ENCODE data around the gene IL24. TPM values are rescaled to one million over a fixed set of nuclear protein-coding genes. Genes with fewer than 3 reads are reported as not detected.

Gene IL24
- total and polyA plus RNA-seq, 10 of the 15 experiments (the other 5 are each of a cell fraction or from before 2014, with no cell fraction given): 0.05 to 19.8 (median 0.35) TPM; not detected in 1

DNA sequence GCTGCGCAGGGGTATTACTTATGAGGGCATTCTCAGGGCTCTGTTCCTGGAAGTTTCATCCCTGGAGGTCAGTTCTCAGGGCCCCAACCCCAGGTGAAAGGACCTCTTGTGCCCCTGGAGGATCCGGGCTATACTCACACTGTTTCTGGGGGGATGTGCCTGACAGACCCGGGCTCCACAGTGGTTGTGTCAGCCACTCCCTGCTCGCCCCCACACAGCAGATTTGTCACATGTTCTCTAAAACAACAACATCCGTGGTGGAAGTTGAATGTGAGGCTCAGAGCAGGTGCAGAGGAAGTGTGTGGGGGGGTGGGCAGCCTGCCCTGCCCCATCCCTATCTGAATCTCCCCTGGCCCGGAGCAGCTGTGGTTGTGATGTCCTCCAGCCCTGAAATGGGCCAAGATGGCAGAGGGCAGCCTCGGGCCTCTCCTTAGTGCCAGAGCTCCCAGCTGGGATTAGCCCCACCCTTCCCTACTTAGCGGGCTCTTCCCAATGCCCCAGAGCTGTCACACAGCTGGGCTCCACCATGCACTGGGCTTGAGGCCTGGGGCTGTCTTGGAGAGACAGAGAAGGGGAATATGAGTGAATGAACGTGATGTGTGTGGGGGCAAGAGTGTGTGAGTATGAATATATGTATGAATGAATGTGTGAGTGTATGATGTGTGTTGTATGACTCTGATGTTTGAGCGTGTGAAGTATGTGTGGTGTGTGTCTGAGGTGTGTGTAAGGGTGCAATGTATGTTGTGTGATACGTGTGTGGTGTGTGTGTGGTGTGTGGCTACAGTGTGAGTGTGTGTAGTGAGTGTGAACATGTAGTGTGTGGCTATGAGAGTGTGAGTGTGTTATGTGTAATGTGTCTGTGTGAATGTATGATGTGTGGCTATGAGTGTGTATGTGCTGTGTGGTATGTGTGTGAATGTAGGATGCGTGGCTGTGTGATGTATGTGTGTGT lies 26.0 kb downstream of the IL24 start (continued):
- TF ChIP-seq ATF7 (IDR thresholded peaks at IDR 0.05; ENCODE audit: low read depth): peak; percentile 63; the same call in 1 of the 2 replicates
- no peak for TF ChIP-seq PML (IDR thresholded peaks at IDR 0.05; ENCODE audit: low read length)
- peak; percentile 77 for TF ChIP-seq DPF2 (IDR thresholded peaks at IDR 0.05)
- TF ChIP-seq TAF1 (IDR thresholded peaks at IDR 0.05; ENCODE audit: borderline replicate concordance, low read depth, low read length): peak; percentile 73; the same call in 1 of the 2 replicates
- TF ChIP-seq RCOR1 (conservative IDR thresholded peaks at IDR 0.05; ENCODE audit: low read depth, low read length): no peak
- TF ChIP-seq ZZZ3 (IDR thresholded peaks at IDR 0.05; ENCODE audit: control insufficient read depth, insufficient read length, low read depth): no peak
- TF ChIP-seq SUZ12 (IDR thresholded peaks at IDR 0.05; ENCODE audit: unreplicated experiment): no peak
- TF ChIP-seq NR2F1 (conservative IDR thresholded peaks at IDR 0.05): peak; percentile 67
- no peak for TF ChIP-seq NFYB (IDR thresholded peaks at IDR 0.05; ENCODE audit: insufficient read depth, low read depth, low read length)
- no peak; the same call in 1 of the 2 replicates for TF ChIP-seq TBL1XR1 (IDR thresholded peaks at IDR 0.05; ENCODE audit: low read depth, low read length)
- TF ChIP-seq SPI1 (IDR thresholded peaks at IDR 0.05; ENCODE audit: borderline replicate concordance, insufficient read depth, low read depth, low read length): peak; percentile 83
- TF ChIP-seq CHD2 (IDR thresholded peaks at IDR 0.05; ENCODE audit: borderline replicate concordance, low read depth, low read length): peak; percentile 88
- TF ChIP-seq SMAD1 (IDR thresholded peaks at IDR 0.05; ENCODE audit: low read depth, partially characterized antibody): peak; percentile 24
- no peak for TF ChIP-seq JUND (IDR thresholded peaks at IDR 0.05; ENCODE audit: low read depth, low read length)
- TF ChIP-seq NR2C2 (IDR thresholded peaks at IDR 0.05; ENCODE audit: borderline replicate concordance, control insufficient read depth, insufficient read length, low read depth): no peak
- TF ChIP-seq TCF7 (IDR thresholded peaks at IDR 0.05; ENCODE audit: borderline replicate concordance): no peak
- no peak for TF ChIP-seq PAX8 (IDR thresholded peaks at IDR 0.05)
- peak; percentile 42; the same call in 1 of the 2 replicates for TF ChIP-seq LARP7 (IDR thresholded peaks at IDR 0.05)
- peak; percentile 72 for TF ChIP-seq SP1 (IDR thresholded peaks at IDR 0.05; ENCODE audit: low read depth, low read length)
- peak; percentile 75 for TF ChIP-seq SKIL (IDR thresholded peaks at IDR 0.05; ENCODE audit: low read depth, poor library complexity, severe bottlenecking)
- TF ChIP-seq, protein P1, sequence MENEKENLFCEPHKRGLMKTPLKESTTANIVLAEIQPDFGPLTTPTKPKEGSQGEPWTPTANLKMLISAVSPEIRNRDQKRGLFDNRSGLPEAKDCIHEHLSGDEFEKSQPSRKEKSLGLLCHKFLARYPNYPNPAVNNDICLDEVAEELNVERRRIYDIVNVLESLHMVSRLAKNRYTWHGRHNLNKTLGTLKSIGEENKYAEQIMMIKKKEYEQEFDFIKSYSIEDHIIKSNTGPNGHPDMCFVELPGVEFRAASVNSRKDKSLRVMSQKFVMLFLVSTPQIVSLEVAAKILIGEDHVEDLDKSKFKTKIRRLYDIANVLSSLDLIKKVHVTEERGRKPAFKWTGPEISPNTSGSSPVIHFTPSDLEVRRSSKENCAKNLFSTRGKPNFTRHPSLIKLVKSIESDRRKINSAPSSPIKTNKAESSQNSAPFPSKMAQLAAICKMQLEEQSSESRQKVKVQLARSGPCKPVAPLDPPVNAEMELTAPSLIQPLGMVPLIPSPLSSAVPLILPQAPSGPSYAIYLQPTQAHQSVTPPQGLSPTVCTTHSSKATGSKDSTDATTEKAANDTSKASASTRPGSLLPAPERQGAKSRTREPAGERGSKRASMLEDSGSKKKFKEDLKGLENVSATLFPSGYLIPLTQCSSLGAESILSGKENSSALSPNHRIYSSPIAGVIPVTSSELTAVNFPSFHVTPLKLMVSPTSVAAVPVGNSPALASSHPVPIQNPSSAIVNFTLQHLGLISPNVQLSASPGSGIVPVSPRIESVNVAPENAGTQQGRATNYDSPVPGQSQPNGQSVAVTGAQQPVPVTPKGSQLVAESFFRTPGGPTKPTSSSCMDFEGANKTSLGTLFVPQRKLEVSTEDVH (IDR thresholded peaks at IDR 0.05; ENCODE audit: low read depth, partially characterized antibody): no peak
- TF ChIP-seq ZNF207 (IDR thresholded peaks at IDR 0.05; ENCODE audit: borderline replicate concordance): peak; percentile 17; the same call in 1 of the 2 replicates
- no peak for TF ChIP-seq NR2C1 (IDR thresholded peaks at IDR 0.05)
- TF ChIP-seq PAX5 (IDR thresholded peaks at IDR 0.05; ENCODE audit: borderline replicate concordance, low read depth, low read length): peak; percentile 81; the same call in 1 of the 2 replicates
- no peak for TF ChIP-seq STAT3 (IDR thresholded peaks at IDR 0.05; ENCODE audit: low read depth, low read length)
